Erythroblast (primary cell): ENCODE results near the gene ADCY5.

Source experiments
- GATA1 ChIP-seq: IDR thresholded peaks from 2 replicates; pipeline ENCODE4 v1.6.1; 2011; ENCODE audit warnings: low read depth, mild to moderate bottlenecking, control low read depth, low read length, moderate library complexity
- POLR2A ChIP-seq: IDR thresholded peaks from 2 replicates; pipeline ENCODE4 v1.6.1; 2011; ENCODE audit warnings: mild to moderate bottlenecking, low read length

DNA sequence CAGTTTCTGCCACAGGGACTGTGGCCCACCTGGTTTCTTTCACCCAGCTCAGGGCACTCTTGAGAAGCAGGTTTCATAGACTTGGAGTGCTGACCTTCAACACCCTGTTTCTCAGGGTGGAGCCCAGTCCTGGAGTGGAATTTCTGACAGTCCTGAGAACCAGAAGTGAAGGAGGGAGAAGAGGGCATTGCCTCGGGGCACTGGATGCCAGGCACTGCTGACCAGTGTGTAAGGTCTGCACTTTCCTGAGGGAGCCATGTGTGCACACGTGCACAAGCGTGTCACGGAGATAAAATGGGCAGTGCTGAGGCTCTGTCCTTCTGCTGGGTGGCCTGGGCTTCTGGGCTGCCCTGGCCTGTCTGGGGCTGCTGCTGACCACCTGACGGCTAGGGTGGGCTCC, 128.7 kb downstream of the ADCY5 start:
- no peak for TF ChIP-seq POLR2A
- no peak for TF ChIP-seq GATA1
